ENCODE measurements around the gene PGM2L1.
"Not testable (repeated sequence)": the region's sequence is repeated elsewhere in the genome, so short reads cannot be mapped to it uniquely, and the experiment has no call there.

PGM2L1 gene

DNA sequence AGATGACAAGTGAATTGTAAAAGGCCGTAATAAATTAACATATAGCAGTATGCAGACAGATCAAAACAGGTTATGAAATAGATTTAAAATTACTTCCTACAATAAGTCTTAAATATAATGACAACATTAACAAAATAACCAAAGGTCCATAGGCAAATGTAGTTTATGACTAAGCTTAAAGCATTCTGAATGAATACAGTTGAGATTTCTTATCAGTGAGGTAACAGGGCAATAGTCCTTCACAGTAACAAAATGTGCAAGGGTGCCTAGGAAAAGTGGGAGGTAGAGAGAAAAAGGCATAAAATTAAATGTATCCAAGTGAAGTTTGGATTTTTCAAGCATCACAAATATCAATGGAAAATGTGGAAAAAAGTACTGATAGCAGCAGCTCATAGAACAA lies 65.9 kb downstream of the PGM2L1 start:
- DNase-seq: no peak

DNA sequence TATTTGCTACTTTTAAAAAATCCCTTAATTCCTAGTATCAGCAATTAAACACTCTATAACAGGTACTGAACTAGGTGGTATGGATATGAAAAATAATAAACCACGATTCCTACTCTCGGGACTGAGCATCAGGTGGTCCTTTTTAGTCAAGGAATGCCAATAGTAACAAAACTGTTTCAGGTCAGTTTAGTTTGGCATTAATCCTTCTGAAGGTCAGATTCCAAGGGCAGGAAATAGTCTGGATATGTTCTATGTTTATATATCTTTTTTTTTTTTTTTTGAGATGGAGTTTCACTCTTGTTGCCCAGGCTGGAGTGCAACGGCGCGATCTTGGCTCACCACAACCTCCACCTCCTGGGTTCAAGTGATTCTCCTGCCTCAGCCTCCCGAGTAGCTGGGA lies 67.2 kb downstream of the PGM2L1 start:
- DNase-seq: not testable (repeated sequence)

DNA sequence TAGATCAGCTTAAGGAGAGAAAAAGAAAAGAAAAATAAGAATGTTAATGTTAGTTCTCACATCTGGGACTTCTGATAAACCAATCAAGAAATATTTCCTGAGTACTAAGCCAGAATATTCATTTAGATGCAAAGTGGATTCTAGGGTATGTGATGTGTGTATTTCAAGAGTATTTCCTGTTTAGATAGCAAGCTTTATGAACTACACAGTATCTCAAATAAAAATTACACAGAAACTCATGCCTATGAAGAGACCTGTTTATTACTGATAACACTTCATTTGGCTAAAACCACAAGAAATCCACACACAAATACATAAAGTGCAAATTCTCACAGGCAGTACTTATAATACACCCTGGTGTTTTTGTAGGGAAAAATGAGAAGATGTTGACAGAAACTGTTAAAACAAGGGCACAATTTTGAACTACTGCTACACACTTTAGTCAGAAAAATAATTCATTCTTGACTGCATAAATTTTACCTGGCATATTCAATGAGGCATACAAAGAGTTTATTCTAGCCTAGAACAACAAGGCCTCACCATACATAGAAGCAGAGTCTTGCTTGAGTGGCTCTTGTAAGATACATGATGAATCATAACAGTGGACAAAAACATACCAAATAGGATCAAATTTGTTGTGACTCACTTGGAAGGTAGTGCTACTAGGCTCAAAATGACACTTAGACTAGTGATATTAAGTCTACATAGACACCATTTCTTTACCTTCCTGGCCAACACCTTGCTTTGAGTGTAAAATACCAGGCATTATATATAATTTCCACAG lies 68.0 kb downstream of the PGM2L1 start:
- DNase-seq: no peak

DNA sequence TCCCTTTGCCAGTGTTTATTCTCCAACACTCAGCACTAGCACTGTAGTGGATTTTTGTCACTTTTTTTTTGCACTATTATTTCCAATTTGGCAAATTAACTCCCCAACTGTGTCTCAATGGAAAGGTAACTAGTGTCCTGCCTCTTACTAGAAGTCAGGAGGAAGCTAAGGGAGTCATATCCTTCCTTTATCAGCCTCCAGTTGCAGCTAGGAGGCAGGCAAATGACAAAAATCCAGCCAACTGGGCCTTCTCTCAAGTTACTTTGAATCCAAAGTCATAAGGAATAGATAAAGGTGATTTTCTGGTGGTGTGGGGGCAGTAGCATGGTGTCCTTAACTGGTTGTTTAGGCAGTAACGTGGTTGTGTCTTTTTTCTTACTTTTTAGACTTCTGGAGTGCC lies 71.2 kb downstream of the PGM2L1 start:
- no peak for DNase-seq

- DNase-seq: no peak
These were observed 71.6 kb downstream of the PGM2L1 start for GRCh38 chr11:74326665-74327064.

- DNase-seq: no peak
These were observed 72.3 kb downstream of the PGM2L1 start for GRCh38 chr11:74325649-74326645.

- no peak for DNase-seq
These were observed 75.6 kb downstream of the PGM2L1 start for GRCh38 chr11:74322667-74323066.

DNA sequence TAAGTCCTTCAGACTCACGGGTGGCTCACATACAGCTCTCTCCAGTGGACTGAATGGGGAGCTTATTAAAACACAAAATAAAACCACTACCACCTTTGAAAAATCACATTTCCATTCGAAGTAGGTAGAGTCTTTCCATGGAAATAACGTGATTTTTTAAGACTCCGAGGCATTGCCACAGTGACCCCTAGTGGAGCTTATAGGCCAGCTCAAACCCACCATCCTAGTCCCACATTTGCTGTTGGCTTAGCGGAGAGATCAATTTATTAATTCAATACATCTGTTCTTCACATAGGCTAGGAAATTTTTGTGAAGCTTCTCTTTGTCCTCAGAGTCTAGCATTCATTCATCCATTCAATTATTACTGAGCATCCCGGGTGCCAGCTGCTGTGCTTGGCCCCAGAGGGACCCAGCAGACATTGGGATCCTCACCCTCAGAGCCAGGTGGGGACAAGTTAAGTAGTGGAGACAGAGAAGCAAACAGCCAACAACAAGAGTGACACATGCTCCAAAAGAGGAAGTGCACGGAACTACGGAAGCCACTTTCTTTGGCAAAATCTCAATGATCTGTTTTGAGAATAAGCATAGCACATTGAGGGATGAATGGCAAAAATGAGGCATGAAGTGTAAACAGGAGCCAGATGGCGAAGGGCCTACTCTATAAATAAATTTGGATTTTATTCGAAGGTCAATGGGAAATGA lies 76.6 kb downstream of the PGM2L1 start:
- DNase-seq: no peak

DNA sequence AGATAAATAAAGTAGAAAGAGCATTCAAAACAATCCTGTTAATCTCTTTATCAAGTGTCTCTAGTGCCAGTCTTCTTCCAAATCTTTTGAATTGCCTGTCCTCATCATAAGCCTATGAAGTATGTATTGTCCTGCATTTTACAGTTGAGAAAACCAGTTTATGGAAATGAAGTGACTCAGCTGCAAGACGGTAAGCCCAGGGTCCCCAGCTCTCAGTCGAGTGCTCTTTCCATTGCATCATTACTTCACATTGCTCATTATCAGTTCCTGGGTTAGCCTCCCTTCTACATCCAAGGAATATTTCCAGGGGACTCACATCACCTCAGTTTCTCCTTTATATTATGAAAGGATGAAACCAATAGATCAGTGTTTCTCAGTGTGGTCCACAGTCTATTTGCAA lies 77.7 kb downstream of the PGM2L1 start:
- no peak for DNase-seq

GRCh38 chr11:74319139-74319816 lies 79.0 kb downstream of the PGM2L1 start:
- peak; percentile 80 for DNase-seq

DNA sequence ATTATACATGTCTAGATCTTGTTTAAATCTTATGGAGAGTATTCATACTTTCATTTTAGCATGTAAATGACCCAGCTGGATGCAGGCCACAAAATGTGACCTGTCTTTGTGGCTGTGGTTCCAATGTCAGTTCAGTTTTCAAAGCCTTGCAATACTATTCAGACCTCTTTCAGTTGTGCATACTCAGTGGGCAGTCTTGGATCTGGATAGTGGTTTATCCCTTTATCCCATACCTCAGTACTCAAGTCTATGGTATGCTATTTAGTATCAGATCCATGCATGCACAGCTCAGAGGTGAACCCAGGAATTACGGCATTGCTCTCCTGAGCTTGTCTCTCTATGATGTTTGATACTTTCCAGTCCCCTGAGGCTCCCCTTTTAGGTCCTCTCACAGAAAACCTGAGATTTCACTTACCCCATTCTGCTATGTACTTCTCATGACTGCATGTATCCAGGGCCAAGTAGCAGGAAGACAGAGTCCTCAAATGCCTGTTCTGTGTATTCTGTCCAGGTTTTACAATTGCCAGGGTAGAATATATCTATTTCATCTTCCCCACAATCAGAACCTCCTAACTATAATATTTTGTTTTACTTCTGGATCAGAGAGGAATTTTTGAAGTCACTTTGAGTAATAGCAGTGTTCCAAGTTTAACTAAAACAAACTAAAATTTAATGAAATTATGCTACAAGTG lies 79.8 kb downstream of the PGM2L1 start:
- no peak for DNase-seq

GRCh38 chr11:74316772-74317505 lies 81.3 kb downstream of the PGM2L1 start:
- DNase-seq: no peak

- no peak for DNase-seq
These were observed 85.9 kb downstream of the PGM2L1 start for GRCh38 chr11:74312326-74312725.

DNA sequence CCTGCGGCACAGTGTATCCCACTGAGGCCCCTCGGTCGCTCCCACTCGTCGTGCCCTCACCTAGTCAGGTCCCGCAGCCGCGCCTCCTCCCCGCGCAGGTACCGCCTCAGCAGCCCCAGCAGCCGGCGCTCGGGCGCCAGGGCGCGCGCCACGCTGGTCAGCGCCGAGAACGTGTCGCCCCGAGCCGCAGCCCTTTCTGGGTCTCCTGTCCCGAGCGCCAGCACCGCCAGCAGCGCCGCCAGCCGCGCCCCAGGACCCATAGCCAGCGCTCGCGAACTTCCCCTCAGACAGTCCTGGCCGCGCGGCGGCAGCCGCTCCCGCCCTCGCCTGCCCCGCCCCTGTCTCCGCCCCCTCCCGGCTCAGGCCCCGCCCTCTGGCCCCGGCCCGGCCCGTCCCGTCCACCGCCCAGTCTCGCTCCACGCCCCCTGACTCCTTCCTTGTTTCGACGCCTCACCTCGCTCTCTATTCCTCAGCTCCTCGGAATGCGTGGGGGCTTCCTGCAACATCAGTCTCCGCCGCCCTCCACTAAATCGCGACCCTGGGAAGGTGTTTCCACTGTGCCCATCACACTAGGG lies 86.8 kb downstream of the PGM2L1 start, which contains the start of gene P4HA3:
P4HA3 (minus strand) TSS at position 289 of the 575 bp plus-strand sequence; CDS start at position 260, 29 bp downstream.
- DNase-seq: no peak

GRCh38 chr11:74310857-74311256 lies 87.4 kb downstream of the PGM2L1 start:
- DNase-seq: no peak

- no peak for DNase-seq
These were observed 90.8 kb downstream of the PGM2L1 start for GRCh38 chr11:74307434-74307833.

GRCh38 chr11:74306435-74307175 lies 91.6 kb downstream of the PGM2L1 start:
- no peak for DNase-seq

GRCh38 chr11:74299015-74299414 lies 99.2 kb downstream of the PGM2L1 start:
- DNase-seq: no peak

GRCh38 chr11:74297484-74297883 lies 100.7 kb downstream of the PGM2L1 start:
- DNase-seq: no peak

DNA sequence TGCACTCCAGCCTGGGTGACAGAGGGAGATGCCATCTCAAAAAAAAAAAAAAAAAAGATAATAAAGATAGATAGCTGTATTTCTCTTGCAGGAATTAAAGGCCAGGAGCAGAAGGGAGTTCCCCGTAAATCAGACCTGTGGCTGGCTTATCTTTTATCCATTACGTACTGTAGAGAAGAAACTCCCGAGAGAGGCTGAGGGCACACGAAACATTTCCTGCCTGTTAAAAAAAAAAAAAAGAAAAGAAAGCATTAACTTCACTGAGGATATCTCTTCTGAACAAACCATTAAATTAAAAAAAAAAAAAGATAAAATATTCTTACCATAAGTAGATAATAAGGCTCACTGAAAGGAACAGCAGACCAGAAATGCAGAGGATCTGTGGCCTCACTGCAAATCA lies 109.3 kb downstream of the PGM2L1 start:
- DNase-seq: peak; percentile 84
